ENCODE measurements around the gene MAB21L4.

Gene MAB21L4

DNA sequence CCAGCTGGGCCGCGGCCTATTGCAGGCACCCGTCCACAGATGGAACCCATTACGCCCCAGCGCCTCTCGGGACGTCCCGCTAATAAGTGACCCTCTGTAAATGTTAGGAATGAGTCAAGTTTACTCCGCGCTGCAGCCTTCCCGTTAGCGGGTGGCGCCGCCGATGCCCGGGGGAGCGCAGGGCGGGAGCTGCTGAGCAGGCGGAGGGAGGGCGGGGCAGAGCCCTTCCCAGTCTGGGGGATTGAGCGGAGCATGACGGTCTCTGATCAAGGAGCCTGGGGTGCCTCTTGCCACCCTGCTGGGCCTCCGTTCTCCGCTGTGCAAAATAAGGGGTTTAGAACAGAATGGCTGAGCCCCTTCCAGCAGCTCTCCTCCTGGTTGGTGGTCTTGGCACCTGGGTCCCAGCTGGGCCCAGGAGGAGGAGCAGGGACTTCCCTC is 20.6 kb upstream of the MAB21L4 start:
- TF ChIP-seq, protein P1, sequence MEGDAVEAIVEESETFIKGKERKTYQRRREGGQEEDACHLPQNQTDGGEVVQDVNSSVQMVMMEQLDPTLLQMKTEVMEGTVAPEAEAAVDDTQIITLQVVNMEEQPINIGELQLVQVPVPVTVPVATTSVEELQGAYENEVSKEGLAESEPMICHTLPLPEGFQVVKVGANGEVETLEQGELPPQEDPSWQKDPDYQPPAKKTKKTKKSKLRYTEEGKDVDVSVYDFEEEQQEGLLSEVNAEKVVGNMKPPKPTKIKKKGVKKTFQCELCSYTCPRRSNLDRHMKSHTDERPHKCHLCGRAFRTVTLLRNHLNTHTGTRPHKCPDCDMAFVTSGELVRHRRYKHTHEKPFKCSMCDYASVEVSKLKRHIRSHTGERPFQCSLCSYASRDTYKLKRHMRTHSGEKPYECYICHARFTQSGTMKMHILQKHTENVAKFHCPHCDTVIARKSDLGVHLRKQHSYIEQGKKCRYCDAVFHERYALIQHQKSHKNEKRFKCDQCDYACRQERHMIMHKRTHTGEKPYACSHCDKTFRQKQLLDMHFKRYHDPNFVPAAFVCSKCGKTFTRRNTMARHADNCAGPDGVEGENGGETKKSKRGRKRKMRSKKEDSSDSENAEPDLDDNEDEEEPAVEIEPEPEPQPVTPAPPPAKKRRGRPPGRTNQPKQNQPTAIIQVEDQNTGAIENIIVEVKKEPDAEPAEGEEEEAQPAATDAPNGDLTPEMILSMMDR (IDR thresholded peaks at IDR 0.05; ENCODE audit: low read depth, low read length): no peak
- DNase-seq (ENCODE audit: low read depth, low spot score): peak; percentile 90
- H3K4me3 ChIP-seq (ENCODE audit: low read depth, low read length): no peak overlapping the region
- in situ Hi-C loops (cut with HindIII; ENCODE audit: low sequenced_read_pairs): no loop called here

DNA sequence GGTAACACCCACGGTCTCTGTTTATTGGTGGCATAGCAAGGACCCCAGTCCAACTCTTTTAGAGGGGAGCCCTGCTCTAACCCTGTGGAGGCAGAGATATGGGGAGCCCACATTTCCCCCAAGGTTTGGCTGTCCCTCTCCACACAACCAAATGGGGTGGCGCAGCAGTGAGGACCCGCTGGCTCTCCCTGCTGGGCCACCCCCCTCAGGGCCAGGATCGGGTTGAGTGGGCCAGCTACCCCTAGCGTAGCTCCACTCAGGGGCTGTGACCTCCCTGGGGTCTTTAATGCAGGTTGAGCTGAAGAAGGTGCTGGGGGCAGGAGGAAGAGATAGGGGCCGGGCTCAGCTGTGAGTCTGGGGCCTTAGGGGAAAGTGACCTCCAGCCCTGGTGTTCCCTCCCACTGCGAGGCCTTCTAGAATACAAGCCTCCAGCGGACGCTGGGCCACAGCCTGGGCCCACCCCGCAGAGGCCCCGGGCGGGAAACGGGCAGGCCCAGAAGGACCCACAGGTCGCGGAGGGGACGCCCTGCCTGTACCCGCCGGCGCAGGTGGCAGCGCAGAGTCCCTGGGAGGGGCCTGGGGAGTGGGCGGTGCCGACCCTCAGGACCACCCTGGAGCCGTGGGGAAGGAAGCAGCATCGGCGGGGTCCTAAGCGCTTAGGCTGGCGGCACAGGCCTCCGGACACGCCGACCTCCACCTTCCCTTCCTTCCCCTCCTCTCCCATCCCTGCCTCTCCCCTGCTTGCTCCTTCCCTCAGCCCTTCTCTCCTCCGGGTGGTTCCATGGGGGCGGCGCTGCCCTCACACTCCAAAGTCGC is 19.8 kb upstream of the MAB21L4 start:
- peak; percentile 13 for DNase-seq (ENCODE audit: low read depth, low spot score)
- H3K4me3 ChIP-seq (ENCODE audit: low read depth, low read length): no peak overlapping the region
- in situ Hi-C loops (cut with HindIII; ENCODE audit: low sequenced_read_pairs): no loop called here
- TF ChIP-seq, protein P1 (IDR thresholded peaks at IDR 0.05; ENCODE audit: low read depth, low read length): no peak

DNA sequence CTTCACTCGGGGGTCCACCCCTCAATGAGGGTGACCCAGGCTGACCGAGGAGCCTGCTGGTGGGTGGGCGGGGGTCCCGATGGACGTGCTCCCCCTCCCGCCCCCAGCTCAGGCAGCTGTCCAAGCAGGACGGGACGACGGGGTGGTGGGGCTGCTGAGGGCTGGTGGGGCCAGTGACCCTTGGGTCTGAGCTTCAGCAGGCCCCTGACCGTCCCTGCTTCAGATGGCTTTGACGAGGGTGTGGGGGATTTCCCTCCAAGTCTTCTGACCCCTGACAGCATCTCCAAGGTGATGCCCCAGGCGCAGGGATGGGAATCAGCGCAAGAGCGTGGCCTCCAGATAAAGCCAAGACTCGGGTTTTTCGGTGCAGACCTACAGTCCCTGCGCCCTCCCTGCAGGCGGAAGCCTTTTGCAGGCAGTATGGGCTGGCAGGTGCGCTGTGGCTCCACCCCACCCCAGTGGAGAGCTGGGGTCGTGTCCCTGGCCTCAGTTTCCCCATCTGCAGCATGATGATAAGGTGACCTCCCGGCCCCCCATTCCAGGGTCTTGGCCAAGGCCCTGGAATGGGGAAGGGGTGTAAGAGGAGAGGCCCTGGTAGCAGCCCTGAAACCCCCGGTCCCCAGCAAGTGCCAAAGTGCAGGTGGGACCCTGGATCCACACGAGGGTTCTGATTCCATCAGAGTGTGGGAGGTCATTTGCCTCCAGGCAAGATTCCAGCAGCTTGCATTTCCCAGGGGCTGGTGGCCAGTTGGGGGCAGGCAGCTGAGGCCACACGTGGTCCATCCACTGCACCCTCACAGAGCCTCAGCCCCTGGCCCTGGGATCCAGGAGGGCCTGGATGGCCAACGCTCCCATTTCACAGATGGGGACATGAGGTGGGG is 18.9 kb upstream of the MAB21L4 start:
- in situ Hi-C loops (cut with HindIII; ENCODE audit: low sequenced_read_pairs): no loop called here
- TF ChIP-seq, protein P1 (IDR thresholded peaks at IDR 0.05; ENCODE audit: low read depth, low read length): no peak
- H3K4me3 ChIP-seq (ENCODE audit: low read depth, low read length): no peak overlapping the region
- DNase-seq (ENCODE audit: low read depth, low spot score): no peak

DNA sequence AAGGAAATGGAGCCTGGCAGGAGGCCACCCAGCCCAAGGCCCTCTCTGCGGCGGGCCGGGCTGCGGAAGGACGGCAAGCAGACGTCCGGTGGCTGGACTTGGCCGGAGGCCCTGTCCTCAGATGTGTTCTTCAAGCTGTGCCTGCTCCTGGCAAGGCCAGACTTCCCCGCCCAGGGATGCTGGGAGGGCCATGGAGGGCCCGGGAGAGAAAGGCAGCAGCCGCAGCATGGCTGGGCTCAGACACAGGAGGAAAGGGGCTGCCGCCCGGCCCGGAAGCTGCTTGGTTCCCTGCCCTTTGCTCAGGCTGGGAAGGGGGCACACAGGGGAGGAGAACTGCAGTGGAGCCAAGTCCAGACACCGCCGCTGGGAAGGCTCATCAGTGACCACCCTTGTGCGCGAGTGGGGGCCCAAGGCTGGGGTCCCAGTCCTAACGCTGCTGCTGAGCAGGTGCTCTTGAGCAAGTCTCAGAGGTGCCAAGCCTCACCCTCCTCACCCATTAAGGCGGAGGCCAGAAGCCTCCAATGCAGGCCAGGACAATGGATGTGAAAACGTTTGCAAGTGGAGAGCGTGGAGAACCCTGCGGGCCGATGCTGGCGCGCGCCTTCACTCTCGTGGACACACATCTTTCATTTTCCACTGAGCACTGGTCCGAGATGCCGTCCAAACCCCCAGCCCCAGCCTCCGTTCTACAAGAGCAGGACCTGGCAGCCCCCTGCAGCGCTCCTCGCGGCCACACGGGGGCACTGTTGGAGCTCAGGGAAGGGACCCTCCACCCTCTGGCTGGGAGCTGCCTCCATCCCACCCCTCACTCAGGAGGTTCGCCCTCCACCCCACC is 18.1 kb upstream of the MAB21L4 start:
- in situ Hi-C loops (cut with HindIII; ENCODE audit: low sequenced_read_pairs): no loop called here
- DNase-seq (ENCODE audit: low read depth, low spot score): peak; percentile 78

DNA sequence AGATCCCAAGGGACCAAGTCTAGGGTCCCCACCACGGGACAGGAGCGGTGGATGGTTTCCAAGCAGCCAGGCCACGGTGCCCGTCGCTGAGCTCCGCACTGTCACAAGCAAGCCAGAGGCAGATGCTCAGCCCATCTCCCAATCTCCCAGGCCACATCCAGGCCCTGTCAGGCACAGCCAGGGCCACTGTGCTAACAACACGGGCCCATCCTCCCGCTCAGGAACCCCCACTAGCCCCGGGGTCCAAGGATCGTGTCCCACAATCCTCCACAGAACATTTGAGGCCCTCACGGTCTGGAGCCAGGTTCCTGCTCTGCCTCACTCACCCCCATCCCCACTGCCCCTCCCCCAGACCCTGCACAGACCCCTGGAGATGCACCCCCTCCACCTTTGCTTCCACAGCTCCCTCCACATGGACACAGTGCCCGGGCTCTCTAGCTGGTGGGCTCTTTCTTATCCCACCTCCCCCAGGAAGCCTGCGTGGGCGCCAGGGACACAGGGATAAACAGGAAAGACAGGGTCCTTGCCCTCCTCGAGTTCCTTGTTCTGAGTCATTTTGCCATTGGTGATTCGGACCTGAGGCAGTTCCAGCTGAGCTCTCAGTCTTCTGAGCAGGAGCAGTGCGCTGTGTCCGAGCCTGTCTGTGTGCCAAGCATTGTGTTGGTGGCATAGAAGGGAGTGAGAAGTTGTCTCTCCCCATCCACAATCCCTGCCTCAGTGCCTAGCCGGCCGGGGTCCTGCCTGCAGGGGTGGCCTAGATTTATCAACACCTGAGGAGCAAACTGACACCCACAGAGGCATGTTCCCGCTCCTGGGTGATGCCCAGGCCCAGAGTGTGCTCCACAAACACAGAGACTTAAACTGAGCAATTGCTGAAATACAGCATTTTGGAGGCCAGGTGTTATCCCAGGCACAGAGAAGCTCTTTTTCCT is 17.2 kb upstream of the MAB21L4 start:
- peak; percentile 12 for DNase-seq (ENCODE audit: low read depth, low spot score)
- no peak overlapping the region for H3K4me3 ChIP-seq (ENCODE audit: low read depth, low read length)
- in situ Hi-C loops (cut with HindIII; ENCODE audit: low sequenced_read_pairs): no loop called here
- TF ChIP-seq, protein P1 (IDR thresholded peaks at IDR 0.05; ENCODE audit: low read depth, low read length): no peak

More for the DNA sequence above, 18.1 kb upstream of the MAB21L4 start:
- TF ChIP-seq, protein P1 (IDR thresholded peaks at IDR 0.05; ENCODE audit: low read depth, low read length): peak; percentile 99
- H3K4me3 ChIP-seq (ENCODE audit: low read depth, low read length): no peak overlapping the region

All from astrocyte of the spinal cord (primary cell).